OCI-LY7 (cell line): Measurements from ENCODE around the gene SOCS7.

Source experiments
- EZH2phosphoT487 ChIP-seq: fragments of 200-600 bp; sonication (generic); IDR thresholded peaks from 2 replicates; pipeline ENCODE4 v1.6.1; 2018; ENCODE audit warnings: low read depth, borderline replicate concordance, mild to moderate bottlenecking, mixed run types, antibody characterized with exemption, low read length, moderate library complexity, mixed read lengths
- TF ChIP-seq, protein P1 (sequence below): fragments of 200-600 bp; sonication (generic); conservative IDR thresholded peaks from 2 replicates; pipeline ENCODE4 v1.5.1; 2014; ENCODE audit warnings: mild to moderate bottlenecking, antibody characterized with exemption, low read length, moderate library complexity, mixed read lengths

GRCh38 chr17:38453951-38454421, 102.3 kb downstream of the SOCS7 start:
- TF ChIP-seq, protein P1, sequence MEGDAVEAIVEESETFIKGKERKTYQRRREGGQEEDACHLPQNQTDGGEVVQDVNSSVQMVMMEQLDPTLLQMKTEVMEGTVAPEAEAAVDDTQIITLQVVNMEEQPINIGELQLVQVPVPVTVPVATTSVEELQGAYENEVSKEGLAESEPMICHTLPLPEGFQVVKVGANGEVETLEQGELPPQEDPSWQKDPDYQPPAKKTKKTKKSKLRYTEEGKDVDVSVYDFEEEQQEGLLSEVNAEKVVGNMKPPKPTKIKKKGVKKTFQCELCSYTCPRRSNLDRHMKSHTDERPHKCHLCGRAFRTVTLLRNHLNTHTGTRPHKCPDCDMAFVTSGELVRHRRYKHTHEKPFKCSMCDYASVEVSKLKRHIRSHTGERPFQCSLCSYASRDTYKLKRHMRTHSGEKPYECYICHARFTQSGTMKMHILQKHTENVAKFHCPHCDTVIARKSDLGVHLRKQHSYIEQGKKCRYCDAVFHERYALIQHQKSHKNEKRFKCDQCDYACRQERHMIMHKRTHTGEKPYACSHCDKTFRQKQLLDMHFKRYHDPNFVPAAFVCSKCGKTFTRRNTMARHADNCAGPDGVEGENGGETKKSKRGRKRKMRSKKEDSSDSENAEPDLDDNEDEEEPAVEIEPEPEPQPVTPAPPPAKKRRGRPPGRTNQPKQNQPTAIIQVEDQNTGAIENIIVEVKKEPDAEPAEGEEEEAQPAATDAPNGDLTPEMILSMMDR: no peak
- no peak for TF ChIP-seq EZH2phosphoT487
